ENCODE measurements around the gene LARP1B. TPM values are rescaled to one million over a fixed set of nuclear protein-coding genes. Genes with fewer than 3 reads are reported as not detected.

LARP1B gene
- total RNA-seq, 1 experiment from 2014 or later = 17.3 TPM

DNA sequence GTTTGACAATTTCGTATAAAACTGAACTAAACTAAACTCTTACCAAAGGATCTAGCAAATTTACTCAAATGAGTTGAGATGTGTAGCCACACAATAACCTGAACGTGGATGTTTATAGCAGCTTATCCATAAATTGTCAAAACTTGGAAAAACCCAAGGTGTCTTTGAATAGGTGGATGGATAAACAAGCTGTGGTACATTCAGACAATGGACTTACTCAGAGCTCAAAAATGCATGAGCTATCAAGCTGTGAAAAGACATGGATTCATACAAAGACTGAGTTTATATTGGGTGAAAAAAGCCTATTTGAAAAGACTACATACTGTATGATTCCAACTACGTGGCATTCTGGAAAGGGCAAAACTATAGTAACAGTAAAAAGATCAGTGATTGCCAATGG is 69.5 kb downstream of the LARP1B start:
- CTCF ChIA-PET = no interaction called here

DNA sequence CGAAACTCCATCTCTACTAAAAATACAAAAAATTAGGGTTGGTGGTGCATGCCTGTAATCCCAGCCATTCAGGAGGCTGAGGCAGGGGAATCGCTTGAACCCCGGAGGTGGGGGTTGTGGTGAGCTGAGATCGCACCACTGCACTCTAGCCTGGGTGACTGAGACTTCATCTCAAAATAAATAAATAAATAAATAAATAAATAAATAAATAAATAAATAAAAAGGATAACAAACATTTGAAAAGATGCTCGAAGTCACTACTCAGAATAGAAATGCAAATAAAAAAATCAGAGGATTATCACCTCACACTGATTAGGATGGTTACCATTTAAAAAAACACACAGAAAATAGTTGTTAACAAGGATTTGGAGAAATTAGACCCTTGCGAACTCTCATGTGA is 73.8 kb downstream of the LARP1B start:
- ChIA-PET CTCF (no interaction called here), POLR2A (no interaction called here)
- TF ChIP-seq TCF7L2 (IDR thresholded peaks at IDR 0.05; ENCODE audit: low read depth, low read length) (no peak), POLR2AphosphoS5 (IDR thresholded peaks at IDR 0.05; ENCODE audit: low read depth, low read length) (no peak), SIN3A (IDR thresholded peaks at IDR 0.05; ENCODE audit: borderline replicate concordance, insufficient read depth, low read depth, low read length) (no peak)
- TF ChIP-seq, protein P1, sequence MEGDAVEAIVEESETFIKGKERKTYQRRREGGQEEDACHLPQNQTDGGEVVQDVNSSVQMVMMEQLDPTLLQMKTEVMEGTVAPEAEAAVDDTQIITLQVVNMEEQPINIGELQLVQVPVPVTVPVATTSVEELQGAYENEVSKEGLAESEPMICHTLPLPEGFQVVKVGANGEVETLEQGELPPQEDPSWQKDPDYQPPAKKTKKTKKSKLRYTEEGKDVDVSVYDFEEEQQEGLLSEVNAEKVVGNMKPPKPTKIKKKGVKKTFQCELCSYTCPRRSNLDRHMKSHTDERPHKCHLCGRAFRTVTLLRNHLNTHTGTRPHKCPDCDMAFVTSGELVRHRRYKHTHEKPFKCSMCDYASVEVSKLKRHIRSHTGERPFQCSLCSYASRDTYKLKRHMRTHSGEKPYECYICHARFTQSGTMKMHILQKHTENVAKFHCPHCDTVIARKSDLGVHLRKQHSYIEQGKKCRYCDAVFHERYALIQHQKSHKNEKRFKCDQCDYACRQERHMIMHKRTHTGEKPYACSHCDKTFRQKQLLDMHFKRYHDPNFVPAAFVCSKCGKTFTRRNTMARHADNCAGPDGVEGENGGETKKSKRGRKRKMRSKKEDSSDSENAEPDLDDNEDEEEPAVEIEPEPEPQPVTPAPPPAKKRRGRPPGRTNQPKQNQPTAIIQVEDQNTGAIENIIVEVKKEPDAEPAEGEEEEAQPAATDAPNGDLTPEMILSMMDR (IDR thresholded peaks at IDR 0.05) = no peak
- TF ChIP-seq, protein P2, sequence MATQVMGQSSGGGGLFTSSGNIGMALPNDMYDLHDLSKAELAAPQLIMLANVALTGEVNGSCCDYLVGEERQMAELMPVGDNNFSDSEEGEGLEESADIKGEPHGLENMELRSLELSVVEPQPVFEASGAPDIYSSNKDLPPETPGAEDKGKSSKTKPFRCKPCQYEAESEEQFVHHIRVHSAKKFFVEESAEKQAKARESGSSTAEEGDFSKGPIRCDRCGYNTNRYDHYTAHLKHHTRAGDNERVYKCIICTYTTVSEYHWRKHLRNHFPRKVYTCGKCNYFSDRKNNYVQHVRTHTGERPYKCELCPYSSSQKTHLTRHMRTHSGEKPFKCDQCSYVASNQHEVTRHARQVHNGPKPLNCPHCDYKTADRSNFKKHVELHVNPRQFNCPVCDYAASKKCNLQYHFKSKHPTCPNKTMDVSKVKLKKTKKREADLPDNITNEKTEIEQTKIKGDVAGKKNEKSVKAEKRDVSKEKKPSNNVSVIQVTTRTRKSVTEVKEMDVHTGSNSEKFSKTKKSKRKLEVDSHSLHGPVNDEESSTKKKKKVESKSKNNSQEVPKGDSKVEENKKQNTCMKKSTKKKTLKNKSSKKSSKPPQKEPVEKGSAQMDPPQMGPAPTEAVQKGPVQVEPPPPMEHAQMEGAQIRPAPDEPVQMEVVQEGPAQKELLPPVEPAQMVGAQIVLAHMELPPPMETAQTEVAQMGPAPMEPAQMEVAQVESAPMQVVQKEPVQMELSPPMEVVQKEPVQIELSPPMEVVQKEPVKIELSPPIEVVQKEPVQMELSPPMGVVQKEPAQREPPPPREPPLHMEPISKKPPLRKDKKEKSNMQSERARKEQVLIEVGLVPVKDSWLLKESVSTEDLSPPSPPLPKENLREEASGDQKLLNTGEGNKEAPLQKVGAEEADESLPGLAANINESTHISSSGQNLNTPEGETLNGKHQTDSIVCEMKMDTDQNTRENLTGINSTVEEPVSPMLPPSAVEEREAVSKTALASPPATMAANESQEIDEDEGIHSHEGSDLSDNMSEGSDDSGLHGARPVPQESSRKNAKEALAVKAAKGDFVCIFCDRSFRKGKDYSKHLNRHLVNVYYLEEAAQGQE (IDR thresholded peaks at IDR 0.05; ENCODE audit: insufficient read depth in 1 of 2, low read depth in 2 of 2, low read length in 1 of 2) = no peak
- in situ Hi-C loops (cut with HindIII; ENCODE audit: low pct_unique_long_range_greater_than_20kb, low sequenced_read_pairs) (no loop called here), intact Hi-C loops (cut with micrococcal nuclease; ENCODE audit: unreplicated experiment) (no loop called here)
- Histone ChIP-seq H3K36me3 (ENCODE audit: control insufficient read depth, insufficient read depth, low read length) (no peaks in the 10 kb centered on the region; the same call in 1 of the 2 replicates), H3K4me3 (ENCODE audit: low read depth in 2 of 2, low read length in 2 of 2) (no peak overlapping the region), H3K9me3 (ENCODE audit: control insufficient read depth, insufficient read depth, low read depth, low read length) (0 out of 2 replicates have a peak, but pooled peaks cover 3% of the 10 kb centered on the region), H3K27me3 (ENCODE audit: control insufficient read depth, insufficient read depth, low read length) (no peaks in the 10 kb centered on the region), H3K4me1 (ENCODE audit: control insufficient read depth, insufficient read depth, low read length) (no peaks in the 10 kb centered on the region), H3K27ac (ENCODE audit: low read length) (no peak overlapping the region)
- DNase-seq (ENCODE audit: low read depth, low spot score) = no peak
- BruUV-seq (replicated peaks) = no TSS peak
- no peak for ATAC-seq

More for the DNA sequence above, 69.5 kb downstream of the LARP1B start:
- Histone ChIP-seq H3K27me3 (ENCODE audit: control insufficient read depth, insufficient read depth, low read length) (no peaks in the 10 kb centered on the region), H3K4me1 (ENCODE audit: control insufficient read depth, insufficient read depth, low read length) (no peaks in the 10 kb centered on the region), H3K4me3 (ENCODE audit: low read depth in 2 of 2, low read length in 2 of 2) (no peak overlapping the region), H3K36me3 (ENCODE audit: control insufficient read depth, insufficient read depth, low read length) (no peaks in the 10 kb centered on the region; the same call in 1 of the 2 replicates), H3K27ac (ENCODE audit: low read length) (no peak overlapping the region), H3K9me3 (ENCODE audit: control insufficient read depth, insufficient read depth, low read depth, low read length) (0 out of 2 replicates have a peak, but pooled peaks cover 3% of the 10 kb centered on the region)
- ATAC-seq (no peak), DNase-seq (ENCODE audit: low read depth, low spot score) (no peak)
- no TSS peak for BruUV-seq (replicated peaks)
- POLR2A ChIA-PET = no interaction called here
- TF ChIP-seq, protein P2 (IDR thresholded peaks at IDR 0.05; ENCODE audit: insufficient read depth in 1 of 2, low read depth in 2 of 2, low read length in 1 of 2) = no peak
- TF ChIP-seq TCF7L2 (IDR thresholded peaks at IDR 0.05; ENCODE audit: low read depth, low read length) = no peak
- no peak for TF ChIP-seq SIN3A (IDR thresholded peaks at IDR 0.05; ENCODE audit: borderline replicate concordance, insufficient read depth, low read depth, low read length)
- TF ChIP-seq, protein P1 (IDR thresholded peaks at IDR 0.05) = no peak
- TF ChIP-seq POLR2AphosphoS5 (IDR thresholded peaks at IDR 0.05; ENCODE audit: low read depth, low read length) = no peak
- in situ Hi-C loops (cut with HindIII; ENCODE audit: low pct_unique_long_range_greater_than_20kb, low sequenced_read_pairs) = no loop called here
- intact Hi-C loops (cut with micrococcal nuclease; ENCODE audit: unreplicated experiment) = no loop called here

Data from Panc1 (cell line).